Breast epithelium (tissue), 3 donors: ENCODE measurements around the gene TRAPPC6A.

Experiments used
- CTCF ChIP-seq, 3 donors: fragments of 450-650 bp; IDR thresholded peaks; one replicate each; pipeline ENCODE4 v1.5.1; 2016 to 2017; ENCODE audit warnings: antibody characterized with exemption in 3 of 3, mild to moderate bottlenecking in 3 of 3, moderate library complexity in 3 of 3
- POLR2A ChIP-seq: fragments of 450-650 bp; IDR thresholded peaks from one replicate; pipeline ENCODE4 v1.6.1; 2016; ENCODE audit warnings: antibody characterized with exemption, mild to moderate bottlenecking, moderate library complexity

- no peak for TF ChIP-seq CTCF (IDR thresholded peaks at IDR 0.05)
- no peak for TF ChIP-seq POLR2A
Observed at GRCh38 chr19:45213031-45213430, 35.0 kb upstream of the TRAPPC6A start.
